ENCODE data around the gene FYN.

The FYN gene

DNA sequence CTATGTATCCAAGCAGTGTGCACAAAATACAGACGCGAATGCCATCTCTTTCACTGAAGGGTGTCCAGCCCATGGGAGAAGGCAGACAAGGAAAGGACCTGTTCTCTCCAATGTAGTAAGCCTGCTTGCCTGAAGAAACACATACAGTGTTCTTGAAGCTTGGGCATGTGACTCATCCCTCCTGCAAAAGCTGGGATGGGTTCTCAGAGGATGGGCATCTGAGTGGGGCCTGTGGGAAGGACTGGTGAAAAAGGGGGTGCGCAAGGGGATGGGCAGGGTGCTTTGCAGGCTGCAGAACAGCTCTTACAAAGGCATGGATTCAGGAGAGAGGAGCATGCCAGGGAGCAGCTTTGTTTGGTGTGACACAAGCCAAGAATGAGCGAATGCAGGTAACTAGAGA lies 128.1 kb downstream of the FYN start:
- Histone ChIP-seq H3K4me1 (ENCODE audit: control insufficient read depth, low read length) (peaks cover 15% of the 10 kb centered on the region), H3K9me2 (replicated peaks; ENCODE audit: control insufficient read depth, low read length) (no peaks in the 10 kb centered on the region), H4K20me1 (ENCODE audit: control insufficient read depth, insufficient read depth, low read depth, low read length) (no peaks in the 10 kb centered on the region), H3K27ac (ENCODE audit: low read depth, low read length) (no peak overlapping the region), H3K36me3 (ENCODE audit: control insufficient read depth, low read length) (no peaks in the 10 kb centered on the region), H3K4me3 (ENCODE audit: low read length) (no peak overlapping the region), H3K4me2 (ENCODE audit: low read length) (no peak overlapping the region), H3K79me2 (ENCODE audit: control insufficient read depth, low read length) (no peaks in the 10 kb centered on the region), H3K9me3 (ENCODE audit: control insufficient read depth, insufficient read depth, low read length) (no peaks in the 10 kb centered on the region), H3F3A (ENCODE audit: control insufficient read depth, insufficient read depth) (no peaks in the 10 kb centered on the region), H3K27me3 (ENCODE audit: control insufficient read depth, low read length) (no peaks in the 10 kb centered on the region)
- no peak for TF ChIP-seq EZH2phosphoT487 (IDR thresholded peaks at IDR 0.05; ENCODE audit: borderline replicate concordance, low read length)
- no peak for TF ChIP-seq CTCF (IDR thresholded peaks at IDR 0.05; ENCODE audit: low read depth, low read length, poor library complexity, severe bottlenecking)

- Histone ChIP-seq H4K20me1 (ENCODE audit: control insufficient read depth, insufficient read depth, low read depth, low read length) (no peaks in the 10 kb centered on the region), H3K27me3 (ENCODE audit: control insufficient read depth, low read length) (no peaks in the 10 kb centered on the region), H3K9me2 (replicated peaks; ENCODE audit: control insufficient read depth, low read length) (no peaks in the 10 kb centered on the region), H3K36me3 (ENCODE audit: control insufficient read depth, low read length) (no peaks in the 10 kb centered on the region), H3K27ac (ENCODE audit: low read depth, low read length) (no peak overlapping the region), H3K4me1 (ENCODE audit: control insufficient read depth, low read length) (peaks cover 19% of the 10 kb centered on the region), H3K4me3 (ENCODE audit: low read length) (no peak overlapping the region), H3F3A (ENCODE audit: control insufficient read depth, insufficient read depth) (no peaks in the 10 kb centered on the region), H3K9me3 (ENCODE audit: control insufficient read depth, insufficient read depth, low read length) (no peaks in the 10 kb centered on the region), H3K79me2 (ENCODE audit: control insufficient read depth, low read length) (no peaks in the 10 kb centered on the region), H3K4me2 (ENCODE audit: low read length) (no peak overlapping the region)
- TF ChIP-seq CTCF (IDR thresholded peaks at IDR 0.05; ENCODE audit: low read depth, low read length, poor library complexity, severe bottlenecking) (no peak), EZH2phosphoT487 (IDR thresholded peaks at IDR 0.05; ENCODE audit: borderline replicate concordance, low read length) (no peak)
Measured at GRCh38 chr6:111743862-111744692, 129.2 kb downstream of the FYN start.

- Histone ChIP-seq H3K4me2 (ENCODE audit: low read length) (no peak overlapping the region), H3K9me3 (ENCODE audit: control insufficient read depth, insufficient read depth, low read length) (no peaks in the 10 kb centered on the region), H4K20me1 (ENCODE audit: control insufficient read depth, insufficient read depth, low read depth, low read length) (no peaks in the 10 kb centered on the region), H3K27me3 (ENCODE audit: control insufficient read depth, low read length) (no peaks in the 10 kb centered on the region), H3K4me1 (ENCODE audit: control insufficient read depth, low read length) (peaks cover 13% of the 10 kb centered on the region), H3K36me3 (ENCODE audit: control insufficient read depth, low read length) (no peaks in the 10 kb centered on the region), H3K4me3 (ENCODE audit: low read length) (no peak overlapping the region), H3F3A (ENCODE audit: control insufficient read depth, insufficient read depth) (no peaks in the 10 kb centered on the region), H3K27ac (ENCODE audit: low read depth, low read length) (no peak overlapping the region), H3K79me2 (ENCODE audit: control insufficient read depth, low read length) (no peaks in the 10 kb centered on the region), H3K9me2 (replicated peaks; ENCODE audit: control insufficient read depth, low read length) (no peaks in the 10 kb centered on the region)
- TF ChIP-seq CTCF (IDR thresholded peaks at IDR 0.05; ENCODE audit: low read depth, low read length, poor library complexity, severe bottlenecking) (no peak), EZH2phosphoT487 (IDR thresholded peaks at IDR 0.05; ENCODE audit: borderline replicate concordance, low read length) (no peak)
Measured at GRCh38 chr6:111743360-111743759, 129.9 kb downstream of the FYN start.

Data from DOHH2 (cell line).